PC-9 (cell line): ENCODE measurements around the gene ING5. TPM values are rescaled to one million over a fixed set of nuclear protein-coding genes. Genes with fewer than 3 reads are reported as not detected.

Source experiments
- BruUV-seq: library from RNA; stranded (reverse); fragments of 400-500 nt; replicated peaks from 2 replicates; lab custom pipeline; 2021; lab: Mats Ljungman, UMichigan
- CTCF ChIA-PET: fragments of 300-600 bp; sonication (Branson Sonifier 250); formaldehyde crosslinking; loops from one replicate; lab custom pipeline; 2022; ENCODE audit warnings: antibody characterized with exemption; lab: Charles Lee
- POLR2A ChIA-PET: fragments of 300-600 bp; sonication (Branson Sonifier 250); formaldehyde crosslinking; loops from one replicate; lab custom pipeline; 2022; ENCODE audit warnings: antibody characterized with exemption; ENCODE audit not compliant: unreplicated experiment; lab: Charles Lee
- DNase-seq, 2 experiments: peaks; one replicate each; pipeline versions ENCODE4 v3.0.0 to v3.0.0-alpha.2; 2015 to 2022; ENCODE audit warnings: mixed read lengths in 1 of 2
- H2AFZ ChIP-seq: fragments of 200-600 bp; sonication (generic); 2 replicates; pipeline ENCODE4 v1.8.1; 2017; ENCODE audit warnings: antibody characterized with exemption
- H3F3A ChIP-seq: fragments of 200-600 bp; sonication (generic); 2 replicates; pipeline ENCODE4 v1.8.1; 2017; ENCODE audit warnings: antibody characterized with exemption, mild to moderate bottlenecking, low read depth; ENCODE audit not compliant: insufficient read depth
- H3K27ac ChIP-seq: fragments of 200-600 bp; sonication (generic); 2 replicates; pipeline ENCODE4 v1.6.1; 2016; ENCODE audit warnings: mixed run types
- H3K27me3 ChIP-seq: fragments of 200-600 bp; sonication (generic); 2 replicates; pipeline ENCODE4 v1.6.1; 2016; ENCODE audit warnings: low read depth, mixed run types; ENCODE audit not compliant: insufficient read depth
- H3K36me3 ChIP-seq: fragments of 200-600 bp; sonication (generic); 2 replicates; pipeline ENCODE4 v1.6.1; 2016; ENCODE audit warnings: low read depth, mixed run types
- H3K4me1 ChIP-seq: fragments of 200-600 bp; sonication (generic); replicated peaks from 2 replicates; pipeline ENCODE4 v1.6.1; 2016; ENCODE audit warnings: mixed run types; ENCODE audit not compliant: insufficient read depth
- H3K4me2 ChIP-seq: fragments of 200-600 bp; sonication (generic); 2 replicates; pipeline ENCODE4 v1.6.1; 2017; ENCODE audit warnings: mixed run types
- H3K4me3 ChIP-seq: fragments of 200-600 bp; sonication (generic); 2 replicates; pipeline ENCODE4 v1.6.1; 2016; ENCODE audit warnings: mixed run types
- H3K79me2 ChIP-seq: fragments of 200-600 bp; sonication (generic); 2 replicates; pipeline ENCODE4 v1.6.1; 2017; ENCODE audit warnings: low read depth, mixed run types
- H3K9me2 ChIP-seq: fragments of 200-600 bp; sonication (generic); 2 replicates; pipeline ENCODE4 v1.8.1; 2017; ENCODE audit warnings: mild to moderate bottlenecking; ENCODE audit not compliant: insufficient read depth
- H3K9me3 ChIP-seq: fragments of 200-600 bp; sonication (generic); 2 replicates; pipeline ENCODE4 v1.8.1; 2016; ENCODE audit warnings: low read depth; ENCODE audit not compliant: insufficient read depth
- H4K20me1 ChIP-seq: fragments of 200-600 bp; sonication (generic); 2 replicates; pipeline ENCODE4 v1.8.1; 2017; ENCODE audit not compliant: insufficient read depth
- CTCF ChIP-seq: fragments of 200-600 bp; sonication (generic); conservative IDR thresholded peaks from 2 replicates; pipeline ENCODE4 v1.6.1; 2017; ENCODE audit warnings: mixed run types, antibody characterized with exemption, mild to moderate bottlenecking, moderate library complexity
- EZH2 ChIP-seq: fragments of 200-600 bp; sonication (generic); IDR thresholded peaks from 2 replicates; pipeline ENCODE4 v1.8.0; 2017; ENCODE audit warnings: antibody characterized with exemption, low read depth
- intact Hi-C: fragments of 100-400 bp; cut with micrococcal nuclease; formaldehyde crosslinking; loops from one replicate; pipeline ENCODE4 v1.10.0; 2022; ENCODE audit not compliant: unreplicated experiment
- total RNA-seq: library from RNA; stranded (reverse); gene quantifications from 2 replicates; pipeline ENCODE4 v1.2.3, GENCODE V29; 2021

The ING5 gene
- total RNA-seq, 1 experiment from 2014 or later = 79.7 TPM

DNA sequence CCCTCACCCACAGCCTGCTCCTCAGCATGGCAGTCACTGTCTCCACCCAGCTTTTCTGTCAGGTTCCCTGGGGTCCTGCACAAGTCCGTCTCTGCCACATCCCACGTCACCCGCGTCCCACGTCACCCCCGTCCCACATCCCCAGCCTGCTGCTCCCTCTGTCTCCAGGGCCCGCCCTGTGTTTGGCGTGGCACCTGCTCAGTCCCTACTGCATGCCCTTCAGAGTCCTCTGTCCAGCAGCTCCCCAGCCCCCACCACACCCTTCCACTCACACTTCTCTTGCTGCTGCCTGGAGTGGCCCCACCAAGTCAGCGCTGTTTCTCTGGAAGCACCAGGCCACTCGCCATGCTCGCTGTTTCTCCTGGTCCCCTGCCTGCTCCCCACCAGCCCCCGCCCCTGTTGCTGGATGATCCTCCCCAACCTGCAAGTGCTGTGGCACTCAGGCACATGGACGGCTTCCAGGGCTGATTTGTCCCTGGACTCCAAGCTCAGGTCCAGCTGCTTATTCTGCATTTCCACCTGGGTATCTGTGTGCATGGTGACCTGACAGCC, 45.6 kb upstream of the ING5 start:
- Histone ChIP-seq H3F3A (peaks cover 5% of the 10 kb centered on the region; the same call in 1 of the 2 replicates), H2AFZ (no peak overlapping the region), H3K27me3 (no peaks in the 10 kb centered on the region), H3K36me3 (peaks cover 21% of the 10 kb centered on the region; the same call in 1 of the 2 replicates), H3K27ac (no peak overlapping the region), H3K4me3 (no peak overlapping the region), H3K9me3 (no peaks in the 10 kb centered on the region), H3K4me1 (no peaks in the 10 kb centered on the region), H3K79me2 (no peaks in the 10 kb centered on the region), H3K4me2 (no peak overlapping the region), H4K20me1 (peaks cover 28% of the 10 kb centered on the region), H3K9me2 (no peaks in the 10 kb centered on the region)
- intact Hi-C loops = no loop called here
- TF ChIP-seq CTCF (no peak), EZH2 (no peak)
- no TSS peak for BruUV-seq
- ChIA-PET POLR2A (no interaction called here), CTCF (no interaction called here)
- no peak for DNase-seq

- no peak overlapping the region for H2AFZ ChIP-seq
- DNase-seq = no peak
- no peak overlapping the region for H3K4me3 ChIP-seq
- intact Hi-C loops = loop anchor here (2.0 kb wide), 1 partner anchor 807 kb away; no protein-coding TSS in a partner anchor
- no TSS peak for BruUV-seq
- no peaks in the 10 kb centered on the region for H3K27me3 ChIP-seq
- H3K27ac ChIP-seq = no peak overlapping the region
- peaks cover 24% of the 10 kb centered on the region for H4K20me1 ChIP-seq
- H3K4me1 ChIP-seq = no peaks in the 10 kb centered on the region
- no peaks in the 10 kb centered on the region for H3K9me3 ChIP-seq
- no peaks in the 10 kb centered on the region for H3K9me2 ChIP-seq
- POLR2A ChIA-PET = no interaction called here
- H3K36me3 ChIP-seq = peaks cover 11% of the 10 kb centered on the region; the same call in 1 of the 2 replicates
- no peaks in the 10 kb centered on the region for H3K79me2 ChIP-seq
- no peak overlapping the region for H3K4me2 ChIP-seq
- TF ChIP-seq CTCF = no peak
- no peak for TF ChIP-seq EZH2
- peaks cover 5% of the 10 kb centered on the region; the same call in 1 of the 2 replicates for H3F3A ChIP-seq
- CTCF ChIA-PET = no interaction called here
Measured at GRCh38 chr2:241657786-241658254, 44.0 kb upstream of the ING5 start.

- H3K79me2 ChIP-seq = no peaks in the 10 kb centered on the region
- no peaks in the 10 kb centered on the region for H3K9me2 ChIP-seq
- POLR2A ChIA-PET = no interaction called here
- CTCF ChIA-PET = interaction anchor here (0.7 kb wide), 1 partner anchor 215 kb away, joined by 4 read pairs; no protein-coding TSS in a partner anchor
- H2AFZ ChIP-seq = no peak overlapping the region
- peaks cover 20% of the 10 kb centered on the region; the same call in 1 of the 2 replicates for H4K20me1 ChIP-seq
- peaks cover 5% of the 10 kb centered on the region; the same call in 1 of the 2 replicates for H3F3A ChIP-seq
- H3K27me3 ChIP-seq = no peaks in the 10 kb centered on the region
- H3K27ac ChIP-seq = no peak overlapping the region
- H3K36me3 ChIP-seq = peaks cover 11% of the 10 kb centered on the region; the same call in 1 of the 2 replicates
- DNase-seq = no peak
- intact Hi-C loops = loop anchor here (2.0 kb wide), 1 partner anchor 807 kb away; no protein-coding TSS in a partner anchor
- TF ChIP-seq CTCF (no peak), EZH2 (no peak)
- no peaks in the 10 kb centered on the region for H3K9me3 ChIP-seq
- H3K4me2 ChIP-seq = no peak overlapping the region
- no TSS peak for BruUV-seq
- H3K4me3 ChIP-seq = no peak overlapping the region
- H3K4me1 ChIP-seq = no peaks in the 10 kb centered on the region
Measured at GRCh38 chr2:241658296-241658695, 43.5 kb upstream of the ING5 start.
